IMR-90 (cell line): ENCODE measurements around the gene PEAK3. TPM values are rescaled to one million over a fixed set of nuclear protein-coding genes. Genes with fewer than 3 reads are reported as not detected.

Experiments
- ATAC-seq: fragments of 200-7000 bp; cut with Tn5 transposase; 2 replicates; pipeline ENCODE4 v1.9.1; 2020; ENCODE audit warnings: low read depth, mild to moderate bottlenecking, moderate library complexity
- BruUV-seq: library from RNA; stranded (reverse); fragments of 400-500 nt; replicated peaks from 2 replicates; lab custom pipeline; 2021; lab: Mats Ljungman, UMichigan
- CTCF ChIA-PET: fragments of 300-600 bp; formaldehyde crosslinking; extraction: SDS; loops from one replicate; lab custom pipeline; 2021; ENCODE audit warnings: antibody characterized with exemption; lab: Yijun Ruan, JAX
- POLR2A ChIA-PET: fragments of 300-600 bp; sonication (Branson Sonifier 250); formaldehyde crosslinking; loops from one replicate; lab custom pipeline; 2022; ENCODE audit warnings: antibody characterized with exemption; ENCODE audit not compliant: unreplicated experiment; lab: Charles Lee
- DNase-seq: peaks from one replicate; pipeline ENCODE4 v3.0.0; 2013
- H2AFZ ChIP-seq: replicated peaks from 2 replicates; pipeline ENCODE3; 2013; ENCODE audit warnings: low read length, mild to moderate bottlenecking; ENCODE audit not compliant: poor library complexity
- H2AK5ac ChIP-seq: 2 replicates; pipeline ENCODE4 v1.6.1; 2013; ENCODE audit warnings: low read depth, low read length, inconsistent platforms
- H2AK9ac ChIP-seq: replicated peaks from 2 replicates; pipeline ENCODE3; 2013; ENCODE audit warnings: mild to moderate bottlenecking, low read depth, low read length, moderate library complexity; ENCODE audit not compliant: poor library complexity
- H2BK120ac ChIP-seq: 2 replicates; pipeline ENCODE4 v1.6.1; 2013; ENCODE audit warnings: low read depth, low read length, inconsistent platforms
- H2BK15ac ChIP-seq: 3 replicates; pipeline ENCODE4 v1.6.1; 2013; ENCODE audit warnings: low read depth, low read length, inconsistent platforms
- H2BK20ac ChIP-seq: 2 replicates; pipeline ENCODE4 v1.6.1; 2013; ENCODE audit warnings: low read depth, mild to moderate bottlenecking, inconsistent platforms, low read length, moderate library complexity
- H2BK5ac ChIP-seq: 2 replicates; pipeline ENCODE4 v1.6.1; 2013; ENCODE audit warnings: mild to moderate bottlenecking, low read depth, low read length, inconsistent platforms; ENCODE audit not compliant: poor library complexity, severe bottlenecking
- H3K14ac ChIP-seq: replicated peaks from 2 replicates; pipeline ENCODE4 v1.6.1; 2013; ENCODE audit warnings: low read depth, low read length, inconsistent platforms
- H3K18ac ChIP-seq: 2 replicates; pipeline ENCODE4 v1.6.1; 2013; ENCODE audit warnings: low read depth, low read length, control low read depth
- H3K23ac ChIP-seq: 2 replicates; pipeline ENCODE4 v1.6.1; 2013; ENCODE audit warnings: low read depth, low read length, inconsistent platforms
- H3K27ac ChIP-seq: 2 replicates; pipeline ENCODE4 v1.5.1; 2013; ENCODE audit warnings: mild to moderate bottlenecking, control low read depth, low read length; ENCODE audit not compliant: insufficient read depth
- H3K27me3 ChIP-seq: 2 replicates; pipeline ENCODE4 v1.6.1; 2013; ENCODE audit warnings: low read length; ENCODE audit not compliant: control insufficient read depth, insufficient read depth
- H3K36me3 ChIP-seq: 2 replicates; pipeline ENCODE4 v1.6.1; 2013; ENCODE audit warnings: low read length, mixed read lengths; ENCODE audit not compliant: control insufficient read depth, insufficient read depth
- H3K4ac ChIP-seq: 2 replicates; pipeline ENCODE4 v1.6.1; 2013; ENCODE audit warnings: low read depth, low read length, inconsistent platforms
- H3K4me1 ChIP-seq: 2 replicates; pipeline ENCODE4 v1.6.1; 2013; ENCODE audit warnings: low read length, mixed read lengths; ENCODE audit not compliant: control insufficient read depth, insufficient read depth
- H3K4me2 ChIP-seq: 2 replicates; pipeline ENCODE4 v1.6.1; 2013; ENCODE audit warnings: low read depth, mild to moderate bottlenecking, control low read depth, low read length, moderate library complexity
- H3K4me3 ChIP-seq: 2 replicates; pipeline ENCODE4 v1.5.1; 2013; ENCODE audit warnings: low read depth, mild to moderate bottlenecking, control low read depth, low read length, moderate library complexity; ENCODE audit not compliant: insufficient read depth
- H3K56ac ChIP-seq: 2 replicates; pipeline ENCODE4 v1.6.1; 2013; ENCODE audit warnings: low read length, inconsistent platforms; ENCODE audit not compliant: insufficient read depth; ENCODE audit errors: extremely low read depth
- H3K79me1 ChIP-seq, 2 experiments: 2 replicates each; pipeline ENCODE4 v1.6.1; 2013; ENCODE audit warnings: low read length in 2 of 2, inconsistent platforms in 1 of 2, low read depth in 1 of 2
- H3K9ac ChIP-seq: 2 replicates; pipeline ENCODE4 v1.6.1; 2013; ENCODE audit warnings: low read depth, low read length, control low read depth
- H3K9me1 ChIP-seq: 2 replicates; pipeline ENCODE4 v1.6.1; 2013; ENCODE audit warnings: low read length, inconsistent platforms; ENCODE audit not compliant: insufficient read depth
- H3K9me3 ChIP-seq: 2 replicates; pipeline ENCODE4 v1.6.1; 2013; ENCODE audit warnings: low read length; ENCODE audit not compliant: control insufficient read depth, insufficient read depth
- H4K20me1 ChIP-seq: 2 replicates; pipeline ENCODE4 v1.6.1; 2013; ENCODE audit warnings: low read length, inconsistent platforms; ENCODE audit not compliant: insufficient read depth
- H4K5ac ChIP-seq: 2 replicates; pipeline ENCODE4 v1.6.1; 2013; ENCODE audit warnings: mild to moderate bottlenecking, low read depth, low read length, control low read depth
- H4K8ac ChIP-seq, 2 experiments: 2 replicates each; pipeline ENCODE4 v1.6.1; 2013; ENCODE audit warnings: low read depth in 2 of 2, low read length in 2 of 2, control low read depth in 1 of 2, inconsistent platforms in 1 of 2
- H4K91ac ChIP-seq: 2 replicates; pipeline ENCODE4 v1.6.1; 2013; ENCODE audit warnings: low read depth, low read length, inconsistent platforms; ENCODE audit not compliant: insufficient read depth
- FOS ChIP-seq: fragments of 150-350 bp; IDR thresholded peaks from 2 replicates; pipeline ENCODE4 v1.6.1; 2016; ENCODE audit warnings: low read depth, low read length
- RAD21 ChIP-seq: IDR thresholded peaks from 2 replicates; pipeline ENCODE4 v1.6.1; 2012; ENCODE audit warnings: low read length, improper control_type of control experiment
- WGBS, 2 experiments: methylation state at CpG; one replicate each; pipeline versions ENCODE4 v1.1.5 to v1.1.7; 2013; ENCODE audit warnings: missing lambda C conversion rate in 2 of 2; ENCODE audit not compliant: insufficient read length in 1 of 2; ENCODE audit errors: extremely low coverage in 2 of 2; 5-methylcytosine and 5-hydroxymethylcytosine counted together
- dilution Hi-C: fragments of 300-500 bp; cut with HindIII; formaldehyde crosslinking; loops from one replicate; pipeline ENCODE4 v1.14.3; 2018; ENCODE audit warnings: low sequenced_read_pairs; ENCODE audit not compliant: unreplicated experiment
- in situ Hi-C: fragments of 300-500 bp; cut with MboI; formaldehyde crosslinking; loops from 3 replicates; pipeline ENCODE4 v1.14.3; 2019; ENCODE audit warnings: low sequenced_read_pairs, inconsistent platforms, mixed read lengths
- intact Hi-C: fragments of 100-400 bp; cut with micrococcal nuclease; formaldehyde crosslinking; loops from 2 replicates; pipeline ENCODE4 v1.10.0; 2022
- polyA plus RNA-seq, 3 experiments: library from polyadenylated mRNA; depleted of rRNA; stranded (reverse); fragments of >200 nt; gene quantifications; 2 replicates each; pipeline ENCODE4 v1.2.3, GENCODE V29; 2012; ENCODE audit warnings: low replicate concordance in 1 of 3
- total RNA-seq: library from RNA; depleted of rRNA; stranded (reverse); fragments of >200 nt; gene quantifications from 2 replicates; pipeline ENCODE4 v1.2.3, GENCODE V29; 2012
- TF ChIP-seq, protein P1 (sequence below): conservative IDR thresholded peaks from 2 replicates; pipeline ENCODE4 v1.5.1; 2012; ENCODE audit warnings: mild to moderate bottlenecking, low read depth, low read length, improper control_type of control experiment

Gene PEAK3
- total and polyA plus RNA-seq, 2 of the 4 experiments (the other 2 are of a cell fraction), result under 0.01 to 0.09 TPM

DNA sequence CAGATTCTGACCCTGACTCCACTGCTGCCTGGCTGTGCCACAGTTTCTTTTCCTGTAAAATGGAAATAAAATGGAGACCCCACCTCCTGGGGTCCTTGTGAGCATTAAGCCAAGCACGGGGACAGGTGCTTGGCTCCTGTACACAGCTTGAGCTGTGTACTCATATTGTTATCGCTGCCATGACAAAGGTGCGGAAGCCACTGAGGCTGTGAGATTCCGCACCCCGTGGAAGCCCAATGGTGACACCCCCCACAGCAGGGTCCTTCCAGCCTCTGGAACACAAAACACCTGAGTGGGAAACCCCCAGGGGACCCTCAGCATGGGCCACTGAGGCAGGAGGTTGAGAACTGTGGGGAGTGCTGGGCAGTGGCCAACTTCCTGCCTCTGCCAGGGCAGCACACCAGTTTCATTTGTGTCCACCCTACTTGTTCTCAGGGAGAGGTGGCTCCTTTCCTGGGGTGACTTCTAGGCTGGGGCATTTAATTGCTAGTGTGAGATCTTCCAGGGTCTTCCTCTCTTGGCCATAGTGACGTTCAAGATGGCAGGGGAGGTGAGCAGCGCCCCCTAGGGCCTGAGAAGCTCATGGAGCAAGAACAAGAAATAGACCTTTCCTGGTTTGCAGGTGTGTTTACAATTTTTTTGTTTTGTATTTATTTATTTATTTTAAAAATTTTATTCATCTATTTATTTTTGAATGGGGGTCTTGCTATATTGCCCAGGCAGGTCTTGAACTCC is 20.4 kb downstream of the PEAK3 start:
- DNase-seq (no peak), ATAC-seq (no peak)
- H3K4me2 ChIP-seq, result no peak overlapping the region
- peaks cover 2% of the 10 kb centered on the region for H3K4me1 ChIP-seq
- H3K56ac ChIP-seq, result no peak overlapping the region
- TF ChIP-seq, protein P1, sequence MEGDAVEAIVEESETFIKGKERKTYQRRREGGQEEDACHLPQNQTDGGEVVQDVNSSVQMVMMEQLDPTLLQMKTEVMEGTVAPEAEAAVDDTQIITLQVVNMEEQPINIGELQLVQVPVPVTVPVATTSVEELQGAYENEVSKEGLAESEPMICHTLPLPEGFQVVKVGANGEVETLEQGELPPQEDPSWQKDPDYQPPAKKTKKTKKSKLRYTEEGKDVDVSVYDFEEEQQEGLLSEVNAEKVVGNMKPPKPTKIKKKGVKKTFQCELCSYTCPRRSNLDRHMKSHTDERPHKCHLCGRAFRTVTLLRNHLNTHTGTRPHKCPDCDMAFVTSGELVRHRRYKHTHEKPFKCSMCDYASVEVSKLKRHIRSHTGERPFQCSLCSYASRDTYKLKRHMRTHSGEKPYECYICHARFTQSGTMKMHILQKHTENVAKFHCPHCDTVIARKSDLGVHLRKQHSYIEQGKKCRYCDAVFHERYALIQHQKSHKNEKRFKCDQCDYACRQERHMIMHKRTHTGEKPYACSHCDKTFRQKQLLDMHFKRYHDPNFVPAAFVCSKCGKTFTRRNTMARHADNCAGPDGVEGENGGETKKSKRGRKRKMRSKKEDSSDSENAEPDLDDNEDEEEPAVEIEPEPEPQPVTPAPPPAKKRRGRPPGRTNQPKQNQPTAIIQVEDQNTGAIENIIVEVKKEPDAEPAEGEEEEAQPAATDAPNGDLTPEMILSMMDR, result peak; percentile 47
- TF ChIP-seq FOS, result no peak
- TF ChIP-seq RAD21, result peak; percentile 37; the same call in 1 of the 2 replicates
- H2BK120ac ChIP-seq, result no peak overlapping the region
- H2BK20ac ChIP-seq, result no peak overlapping the region
- dilution Hi-C loops (no loop called here), in situ Hi-C loops (no loop called here), intact Hi-C loops (no loop called here)
- H2AK5ac ChIP-seq, result no peak overlapping the region
- no peak overlapping the region for H3K23ac ChIP-seq
- no peak overlapping the region for H2BK5ac ChIP-seq
- no peak overlapping the region for H3K9ac ChIP-seq
- H2AK9ac ChIP-seq, result no peak overlapping the region
- ChIA-PET POLR2A (no interaction called here), CTCF (interaction anchor here (1.2 kb wide), 1 partner anchor 24 kb away, joined by 6 read pairs; no protein-coding TSS in a partner anchor)
- H3K27ac ChIP-seq, result no peak overlapping the region
- no peak overlapping the region for H3K4ac ChIP-seq
- WGBS, 2 experiments, result 94% methylated on average over 3 of the region's 7 CpGs; no CpG with 5 or more reads in 1 of the 2 experiments
- no peak overlapping the region for H4K91ac ChIP-seq
- H4K20me1 ChIP-seq, result no peaks in the 10 kb centered on the region
- no peak overlapping the region for H3K4me3 ChIP-seq
- no peaks in the 10 kb centered on the region for H3K36me3 ChIP-seq
- no peak overlapping the region for H4K5ac ChIP-seq
- no peaks in the 10 kb centered on the region; the same call in 1 of the 2 replicates for H3K9me1 ChIP-seq
- no peaks in the 10 kb centered on the region for H3K79me1 ChIP-seq
- no TSS peak for BruUV-seq
- H2BK15ac ChIP-seq, result no peak overlapping the region
- peak overlapping the region; percentile 34 for H2AFZ ChIP-seq
- H3K27me3 ChIP-seq, result no peaks in the 10 kb centered on the region
- no peak overlapping the region for H4K8ac ChIP-seq
- H3K14ac ChIP-seq, result no peak overlapping the region
- H3K9me3 ChIP-seq, result no peaks in the 10 kb centered on the region
- no peak overlapping the region for H3K18ac ChIP-seq
